Transverse colon (tissue), 4 donors: ENCODE data around the gene LHFPL3.

Source experiments
- EP300 ChIP-seq: sonication (generic); formaldehyde crosslinking; IDR thresholded peaks from one replicate; pipeline ENCODE4 v1.6.1; 2017; ENCODE audit warnings: antibody characterized with exemption, low read depth
- POLR2AphosphoS5 ChIP-seq, 3 donors: sonication (generic); formaldehyde crosslinking; IDR thresholded peaks; one replicate each; pipeline ENCODE4 v1.6.1; 2016; ENCODE audit warnings: antibody characterized with exemption in 3 of 3
- TF ChIP-seq, protein P1 (sequence below), 5 experiments: fragments of 200-600 bp in 3 of 5; fragments of 450-650 bp in 2 of 5; sonication (generic) in 3 of 5; IDR thresholded peaks; 1 replicate in 2 of 5; 2 replicates in 3 of 5; pipeline ENCODE4 v1.5.1; 2016 to 2017; ENCODE audit warnings: antibody characterized with exemption in 5 of 5, inconsistent platforms in 3 of 5, mild to moderate bottlenecking in 2 of 5, moderate library complexity in 1 of 5

DNA sequence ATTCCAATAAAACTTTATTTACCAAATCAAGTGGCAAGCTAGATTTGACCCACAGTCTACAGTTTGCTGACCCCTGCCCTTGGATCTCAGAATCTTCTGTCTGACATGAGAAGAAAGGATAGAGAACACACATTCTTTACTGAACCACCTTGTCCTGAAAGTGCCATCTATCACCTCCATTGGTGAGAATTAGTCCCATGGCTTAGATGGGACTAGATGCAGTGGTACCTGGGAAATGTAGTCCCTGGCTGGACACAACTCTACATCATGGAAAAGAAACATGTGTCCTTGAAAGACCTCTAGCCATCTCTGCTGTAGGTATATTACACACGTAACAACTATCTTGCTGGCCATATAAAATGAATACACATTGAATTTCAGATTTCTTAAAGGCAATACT is 336.2 kb downstream of the LHFPL3 start:
- TF ChIP-seq, protein P1, sequence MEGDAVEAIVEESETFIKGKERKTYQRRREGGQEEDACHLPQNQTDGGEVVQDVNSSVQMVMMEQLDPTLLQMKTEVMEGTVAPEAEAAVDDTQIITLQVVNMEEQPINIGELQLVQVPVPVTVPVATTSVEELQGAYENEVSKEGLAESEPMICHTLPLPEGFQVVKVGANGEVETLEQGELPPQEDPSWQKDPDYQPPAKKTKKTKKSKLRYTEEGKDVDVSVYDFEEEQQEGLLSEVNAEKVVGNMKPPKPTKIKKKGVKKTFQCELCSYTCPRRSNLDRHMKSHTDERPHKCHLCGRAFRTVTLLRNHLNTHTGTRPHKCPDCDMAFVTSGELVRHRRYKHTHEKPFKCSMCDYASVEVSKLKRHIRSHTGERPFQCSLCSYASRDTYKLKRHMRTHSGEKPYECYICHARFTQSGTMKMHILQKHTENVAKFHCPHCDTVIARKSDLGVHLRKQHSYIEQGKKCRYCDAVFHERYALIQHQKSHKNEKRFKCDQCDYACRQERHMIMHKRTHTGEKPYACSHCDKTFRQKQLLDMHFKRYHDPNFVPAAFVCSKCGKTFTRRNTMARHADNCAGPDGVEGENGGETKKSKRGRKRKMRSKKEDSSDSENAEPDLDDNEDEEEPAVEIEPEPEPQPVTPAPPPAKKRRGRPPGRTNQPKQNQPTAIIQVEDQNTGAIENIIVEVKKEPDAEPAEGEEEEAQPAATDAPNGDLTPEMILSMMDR (IDR thresholded peaks at IDR 0.05): no peak
- no peak for TF ChIP-seq EP300
- no peak for TF ChIP-seq POLR2AphosphoS5 (IDR thresholded peaks at IDR 0.05)
